ENCODE results near the gene ITGB3. TPM values are rescaled to one million over a fixed set of nuclear protein-coding genes. Genes with fewer than 3 reads are reported as not detected.
"Not testable (repeated sequence)": the region's sequence is repeated elsewhere in the genome, so short reads cannot be mapped to it uniquely, and the experiment has no call there.

The ITGB3 gene
- total RNA-seq, 1 donor from 2014 or later = 1.7 TPM

DNA sequence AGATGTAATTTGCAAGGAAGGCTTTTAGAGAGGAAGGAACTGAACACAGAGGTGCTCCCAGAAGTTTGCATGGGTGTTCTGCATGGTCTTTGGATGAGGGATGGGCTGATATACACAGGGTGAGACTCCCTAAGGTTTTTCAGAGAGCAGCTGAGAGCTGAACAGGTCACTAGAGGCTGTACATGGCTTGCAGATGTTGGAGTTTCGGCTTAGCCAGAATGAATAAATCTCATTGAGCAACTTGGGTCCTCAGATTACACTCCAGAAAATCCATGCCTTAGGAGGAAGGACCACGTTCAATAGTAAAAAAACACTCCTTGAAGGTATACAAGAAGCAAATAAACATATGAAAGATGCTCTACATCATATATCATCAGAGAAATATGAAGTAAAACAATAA is 7.5 kb upstream of the ITGB3 start:
- no peak for ATAC-seq

DNA sequence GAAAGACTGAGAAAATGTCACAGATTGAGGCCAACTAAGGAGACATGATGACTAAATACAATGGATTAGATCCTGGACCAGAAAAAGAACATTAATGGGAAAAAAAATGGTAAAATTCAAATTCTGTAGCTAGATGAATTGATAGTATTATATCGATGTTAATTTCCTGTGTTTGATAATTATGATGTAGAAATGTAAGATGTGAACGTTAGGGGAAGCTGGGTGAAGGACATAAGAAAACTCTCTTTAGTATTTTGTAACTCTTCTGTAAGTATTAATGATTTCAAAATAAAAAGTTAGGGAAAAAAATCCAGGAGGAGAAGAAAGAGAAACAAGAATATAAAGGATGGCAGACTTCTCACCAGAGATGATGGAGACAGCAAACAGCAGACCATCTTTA is 2.8 kb upstream of the ITGB3 start:
- ATAC-seq = no peak

DNA sequence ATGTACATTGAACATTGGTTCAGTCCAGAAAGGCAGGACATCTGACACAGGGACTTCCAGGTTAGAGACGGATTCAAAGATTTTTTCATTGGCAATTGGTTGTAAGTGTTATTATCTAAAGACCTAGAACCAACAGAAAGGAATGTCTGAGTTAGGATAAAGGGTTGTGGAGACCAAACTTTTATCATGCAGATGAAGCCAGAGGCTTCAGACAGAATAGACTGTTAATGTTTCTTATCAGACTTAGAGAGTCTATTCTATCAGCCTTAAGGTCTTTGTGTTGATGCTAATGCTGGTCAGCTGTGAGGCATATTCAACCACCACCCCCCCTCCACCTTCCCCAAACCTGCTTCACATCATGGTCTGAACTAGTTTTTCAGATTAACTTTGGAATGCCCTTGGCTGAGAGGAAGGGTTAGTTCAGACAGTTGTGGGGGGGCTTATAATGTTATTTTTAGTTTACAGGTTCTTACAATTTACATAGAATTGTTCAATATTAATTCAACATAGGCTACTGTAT is 2.1 kb upstream of the ITGB3 start:
- ATAC-seq = no peak

DNA sequence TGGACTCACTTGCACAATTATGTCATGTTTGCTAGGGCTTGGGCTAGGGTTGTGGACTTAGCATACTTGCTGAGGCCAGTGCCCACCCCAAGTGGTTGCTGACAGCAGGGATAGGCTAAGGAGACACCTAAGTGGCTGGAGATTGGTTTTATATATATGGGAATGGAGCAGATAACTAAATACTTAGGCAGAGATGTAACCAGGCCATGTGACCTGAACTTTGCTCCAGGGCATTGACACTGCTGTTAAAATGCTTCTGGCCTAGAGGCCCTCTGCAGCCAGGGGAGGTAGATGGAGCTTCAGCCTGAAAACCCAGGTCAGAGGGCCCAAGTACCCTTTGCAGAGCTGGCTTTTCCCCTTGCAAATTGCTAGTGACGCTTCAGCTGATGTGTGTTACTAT is 1.4 kb upstream of the ITGB3 start:
- ATAC-seq = no peak

DNA sequence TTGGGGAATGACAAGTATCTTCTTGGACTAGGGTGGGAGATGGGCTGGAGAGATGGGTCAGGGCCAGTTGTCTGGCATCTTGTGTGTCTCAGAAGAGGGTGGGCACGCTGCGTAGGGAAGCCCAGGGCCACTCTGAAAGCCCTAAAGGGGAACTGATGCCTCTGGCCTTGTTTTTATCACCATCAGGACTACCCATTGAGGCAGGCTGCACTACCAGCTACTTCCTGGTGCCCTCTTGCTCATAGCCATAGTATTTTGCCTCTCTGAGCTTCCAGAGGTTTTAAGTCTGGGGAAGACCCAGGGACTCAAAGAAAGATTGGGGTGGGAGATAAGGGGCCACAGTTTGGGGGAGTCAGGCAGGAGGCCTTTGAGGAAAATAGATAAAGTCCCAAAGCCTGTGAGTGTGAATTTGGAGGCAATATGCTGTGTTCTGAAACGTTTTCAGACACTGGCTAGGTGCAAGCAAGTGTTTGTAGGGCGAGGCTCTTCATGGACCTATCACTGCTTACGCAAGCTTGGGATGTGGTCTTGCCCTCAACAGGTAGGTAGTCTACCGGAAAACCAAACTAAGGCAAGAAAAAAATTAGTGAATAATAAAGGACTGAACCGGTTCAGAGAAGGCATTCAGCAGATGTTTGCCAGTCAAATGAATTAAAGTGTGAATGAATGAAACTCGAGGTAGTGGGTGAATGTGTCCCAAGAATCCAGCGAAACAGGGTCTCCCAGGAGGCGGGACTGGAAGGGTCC is 688 bp upstream of the ITGB3 start:
- no peak for ATAC-seq

GRCh38 chr17:47254403-47254943 is 846 bp downstream of the ITGB3 start:
- ATAC-seq = no peak

DNA sequence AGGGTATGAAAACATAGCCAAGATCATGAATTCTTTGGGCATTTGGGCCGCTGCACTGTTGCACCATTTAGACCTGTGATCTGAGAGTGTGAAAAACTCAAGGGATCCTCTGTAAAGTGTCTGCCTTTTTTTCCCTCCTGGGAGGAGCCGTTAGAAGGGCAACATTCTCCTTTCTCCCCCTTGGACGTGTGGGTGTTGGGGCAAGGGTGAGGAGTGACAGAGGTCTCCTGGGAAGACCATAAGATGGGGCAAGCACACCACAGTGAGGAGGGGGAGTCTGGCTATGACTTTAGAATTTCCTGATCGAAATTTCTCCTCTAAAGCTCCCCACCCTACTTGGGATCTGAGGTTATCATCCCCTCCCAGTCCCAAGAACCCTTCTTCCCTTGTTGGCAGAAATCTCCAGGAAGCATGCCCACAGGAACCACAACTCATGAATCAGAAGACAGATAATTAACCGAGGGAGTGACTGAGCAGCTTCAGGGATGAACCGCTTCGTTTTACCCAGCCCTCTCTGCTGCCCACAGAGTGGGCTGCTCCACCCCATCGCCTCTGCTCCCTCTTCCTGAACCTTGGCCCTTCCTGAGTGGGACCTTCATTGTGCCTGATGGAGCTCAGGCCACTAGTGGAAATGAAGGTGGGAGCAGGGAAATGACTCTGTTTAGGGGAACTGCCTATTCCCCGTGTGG is 4.2 kb downstream of the ITGB3 start:
- no peak for ATAC-seq

DNA sequence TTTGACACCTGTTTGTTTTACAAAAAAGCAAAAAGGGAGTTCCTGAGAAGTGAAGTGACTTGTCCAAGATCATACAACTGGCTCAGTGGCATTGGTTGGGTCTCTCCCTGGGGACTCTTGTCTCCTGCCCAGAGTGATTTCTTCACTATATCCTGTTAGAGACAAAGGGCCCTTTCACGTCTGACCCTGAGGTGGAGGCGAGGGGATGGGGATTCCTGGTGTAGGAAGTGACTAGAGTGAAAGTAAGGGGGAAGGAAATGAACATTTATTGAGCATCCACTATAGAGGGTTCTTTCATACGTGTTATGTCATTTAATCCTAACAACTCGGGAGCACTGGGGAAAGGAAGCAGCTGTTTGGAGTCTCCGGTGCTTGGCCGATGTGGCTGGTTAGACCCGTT is 9.0 kb downstream of the ITGB3 start:
- no peak for ATAC-seq

DNA sequence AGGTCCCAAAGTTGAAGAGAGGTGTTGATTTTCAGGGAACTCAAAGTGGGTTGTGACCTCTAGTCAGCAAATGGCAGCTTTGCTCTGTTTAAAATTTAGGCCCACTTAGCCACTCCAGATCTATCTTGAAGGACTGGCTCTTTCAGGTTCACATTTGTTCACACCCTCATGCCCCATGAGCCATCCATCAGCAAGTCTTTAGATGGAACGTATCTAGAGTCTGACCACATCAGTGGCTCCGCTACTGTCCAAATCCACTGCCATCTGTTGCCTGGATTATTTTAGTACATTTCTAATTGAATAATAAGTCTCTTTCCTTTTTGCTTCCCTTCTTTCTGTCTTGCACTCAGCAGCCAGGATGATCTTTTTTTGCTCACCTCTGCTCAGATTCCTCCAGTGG is 10.5 kb downstream of the ITGB3 start:
- ATAC-seq = no peak

DNA sequence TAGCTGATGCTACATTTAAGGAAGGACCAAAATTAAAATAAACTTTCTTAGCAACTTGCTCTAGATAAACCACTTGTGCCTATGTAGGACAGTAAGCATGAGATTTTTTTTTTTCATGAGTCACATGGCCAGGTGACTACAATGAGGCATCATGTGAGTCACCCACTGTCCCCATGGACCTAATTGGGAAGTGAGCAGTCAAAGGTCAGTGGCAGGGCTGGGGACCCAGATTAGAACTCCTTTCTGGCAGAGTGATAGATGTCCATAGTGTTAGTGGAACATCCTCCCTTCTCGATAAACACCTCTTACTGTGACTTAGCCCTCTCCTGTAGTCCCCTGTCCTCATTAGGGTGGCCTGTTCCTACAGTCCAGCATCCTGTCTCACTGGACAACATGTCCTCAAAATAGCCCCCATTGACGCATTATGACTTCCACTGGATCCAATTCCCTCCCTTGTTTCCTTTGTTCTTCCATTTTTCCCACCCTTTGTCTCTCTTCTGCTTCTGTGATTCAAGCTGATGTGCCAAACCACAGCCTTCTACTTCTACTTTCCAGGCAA is 12.4 kb downstream of the ITGB3 start:
- ATAC-seq = peak; percentile 77

DNA sequence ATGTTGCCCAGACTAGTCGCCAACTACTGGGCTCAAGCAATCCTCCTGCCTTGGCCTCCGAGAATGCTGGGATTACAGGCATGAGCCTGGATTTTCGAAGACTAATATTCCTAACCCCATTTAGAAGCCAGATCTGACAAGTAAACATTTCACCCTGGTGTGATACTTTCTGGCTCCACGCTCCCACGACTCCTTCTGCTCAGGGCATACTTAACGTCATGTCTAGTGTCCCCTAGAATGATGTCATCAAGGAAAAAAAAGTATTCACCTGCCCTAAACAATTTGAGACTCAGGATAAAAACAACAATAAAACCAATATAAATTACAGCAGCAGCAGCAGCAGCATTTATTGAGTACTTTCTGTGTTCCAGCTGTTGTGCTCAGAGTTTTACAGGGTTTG is 13.2 kb downstream of the ITGB3 start:
- no peak for ATAC-seq

DNA sequence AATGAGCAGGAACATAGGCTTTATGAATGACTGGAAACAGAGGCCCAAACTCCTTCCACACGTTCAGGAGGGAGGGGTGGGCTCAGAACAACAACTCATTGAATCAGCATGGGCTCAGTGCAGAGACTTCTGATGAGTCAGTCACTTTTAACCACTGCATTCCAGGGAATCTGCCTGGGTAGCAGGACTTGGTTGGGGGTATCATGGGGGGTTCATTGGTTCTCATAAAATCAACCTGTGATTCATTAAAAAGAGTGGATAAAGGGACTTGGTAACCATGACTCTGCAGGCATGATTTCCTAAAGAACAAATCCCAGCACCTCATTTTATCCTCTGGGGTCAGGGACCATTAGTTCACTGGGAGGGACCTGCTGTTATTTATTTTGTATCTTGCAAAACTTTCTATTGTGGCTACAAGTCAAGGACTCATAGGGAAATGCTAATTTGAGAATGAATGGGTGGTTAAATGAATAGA is 13.8 kb downstream of the ITGB3 start:
- ATAC-seq = no peak

- not testable (repeated sequence) for ATAC-seq
Observed at GRCh38 chr17:47268964-47269363, 15.3 kb downstream of the ITGB3 start.

- not testable (repeated sequence) for ATAC-seq
Observed at GRCh38 chr17:47269561-47270280, 16.1 kb downstream of the ITGB3 start.

GRCh38 chr17:47270946-47271705 is 17.5 kb downstream of the ITGB3 start:
- no peak for ATAC-seq

GRCh38 chr17:47272491-47272890 is 18.9 kb downstream of the ITGB3 start:
- no peak for ATAC-seq

GRCh38 chr17:47273245-47273644 is 19.6 kb downstream of the ITGB3 start:
- no peak for ATAC-seq

- ATAC-seq = no peak
Observed at GRCh38 chr17:47274319-47275069, 20.9 kb downstream of the ITGB3 start.

DNA sequence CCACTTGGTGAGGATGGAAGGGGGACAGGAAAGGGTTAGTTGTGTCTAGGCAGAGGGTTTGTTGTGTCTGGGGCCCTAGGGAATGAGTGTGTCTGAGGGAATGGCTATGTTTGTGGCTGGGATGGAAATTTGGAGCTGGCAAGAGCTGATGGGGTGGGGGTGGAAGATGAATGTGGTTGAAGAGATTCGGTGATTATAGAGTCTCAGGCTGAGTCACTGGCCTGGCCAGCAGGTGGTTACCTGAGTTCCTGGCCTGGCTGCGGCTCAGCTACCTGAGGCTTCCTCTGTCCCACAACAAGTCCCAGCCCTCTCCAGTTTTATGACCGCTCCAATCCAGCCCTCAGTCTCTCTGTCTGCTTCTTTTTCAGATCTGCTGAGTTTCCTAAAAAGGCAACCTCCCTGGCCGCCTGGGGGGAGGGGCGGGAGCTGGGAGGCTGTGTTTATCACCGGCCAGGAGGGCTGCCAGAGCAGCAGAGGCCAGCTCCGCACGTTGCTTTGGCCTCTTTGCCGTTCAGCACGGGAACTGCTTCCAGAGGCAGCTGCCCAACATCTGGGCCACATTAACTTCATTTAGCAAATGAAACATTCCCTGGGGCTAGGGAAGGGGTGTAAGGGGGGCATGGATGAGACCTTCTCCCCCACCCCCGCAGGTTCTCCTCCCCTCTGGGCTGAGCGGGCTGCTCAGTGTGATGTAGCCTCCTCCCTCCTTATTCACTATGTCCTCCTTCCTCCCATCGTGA is 21.8 kb downstream of the ITGB3 start:
- ATAC-seq = no peak

- no peak for ATAC-seq
Observed at GRCh38 chr17:47276444-47276843, 22.8 kb downstream of the ITGB3 start.
